HG02763 (cell line): Measurements from ENCODE around the gene CES3.
"Not testable (repeated sequence)": the region's sequence is repeated elsewhere in the genome, so short reads cannot be mapped to it uniquely, and the experiment has no call there.

Source experiments
- ATAC-seq: cut with Tn5 transposase; IDR thresholded peaks from one replicate; pipeline ENCODE4 v1.9.1; 2021; ENCODE audit warnings: mild to moderate bottlenecking, moderate library complexity; ENCODE audit not compliant: unreplicated experiment

Gene CES3

GRCh38 chr16:66944971-66945370, 16.1 kb upstream of the CES3 start:
- not testable (repeated sequence) for ATAC-seq

GRCh38 chr16:66945939-66946338, 15.1 kb upstream of the CES3 start:
- no peak for ATAC-seq

GRCh38 chr16:66946541-66946940, 14.5 kb upstream of the CES3 start:
- ATAC-seq = no peak

GRCh38 chr16:66946974-66947301, 14.1 kb upstream of the CES3 start:
- no peak for ATAC-seq

- no peak for ATAC-seq
Measured at GRCh38 chr16:66947302-66948065, 13.6 kb upstream of the CES3 start.

- no peak for ATAC-seq
Measured at GRCh38 chr16:66948134-66948836, 12.8 kb upstream of the CES3 start.

- ATAC-seq = no peak
Measured at GRCh38 chr16:66948837-66949225, 12.2 kb upstream of the CES3 start.

GRCh38 chr16:66949472-66949871, 11.6 kb upstream of the CES3 start:
- no peak for ATAC-seq

GRCh38 chr16:66950437-66950836, 10.6 kb upstream of the CES3 start:
- ATAC-seq = no peak

- ATAC-seq = no peak
Measured at GRCh38 chr16:66950971-66951790, 9.9 kb upstream of the CES3 start.

GRCh38 chr16:66952430-66953110, 8.5 kb upstream of the CES3 start:
- no peak for ATAC-seq

GRCh38 chr16:66953462-66954096, 7.5 kb upstream of the CES3 start:
- no peak for ATAC-seq

- ATAC-seq = no peak
Measured at GRCh38 chr16:66954097-66954659, 6.9 kb upstream of the CES3 start.

GRCh38 chr16:66955363-66956153, 5.5 kb upstream of the CES3 start:
- not testable (repeated sequence) for ATAC-seq

- ATAC-seq = not testable (repeated sequence)
Measured at GRCh38 chr16:66956154-66956457, 5.0 kb upstream of the CES3 start.

GRCh38 chr16:66958857-66959703, 2.0 kb upstream of the CES3 start:
- no peak for ATAC-seq

GRCh38 chr16:66959704-66960161, 1.3 kb upstream of the CES3 start:
- ATAC-seq = no peak

GRCh38 chr16:66960270-66960669, 796 bp upstream of the CES3 start:
- ATAC-seq = no peak

- ATAC-seq = no peak
Measured at GRCh38 chr16:66961914-66962313, 848 bp downstream of the CES3 start.
